AG09309 (cell line): ENCODE results near the gene RSF1.

ENCODE experiments used
- DNase-seq: peaks from one replicate; pipeline ENCODE4 v3.0.0-alpha.2; 2010; ENCODE audit warnings: low read depth
- H3K4me3 ChIP-seq: 2 replicates; pipeline ENCODE4 v1.5.1; 2011; ENCODE audit warnings: mild to moderate bottlenecking, low read depth, low read length, moderate library complexity; ENCODE audit not compliant: control insufficient read depth
- CTCF ChIP-seq: IDR thresholded peaks from 2 replicates; pipeline ENCODE4 v1.5.1; 2011; ENCODE audit warnings: mild to moderate bottlenecking, low read depth, low read length, inconsistent platforms; ENCODE audit not compliant: insufficient read depth, control insufficient read depth; ENCODE audit errors: missing control alignments

The RSF1 gene

GRCh38 chr11:77734890-77735289, 85.6 kb downstream of the RSF1 start:
- no peak for DNase-seq
- TF ChIP-seq CTCF = no peak
- H3K4me3 ChIP-seq = no peak overlapping the region

- DNase-seq = no peak
- no peak overlapping the region for H3K4me3 ChIP-seq
- TF ChIP-seq CTCF = no peak
Measured at GRCh38 chr11:77732143-77732542, 88.4 kb downstream of the RSF1 start.

- no peak for DNase-seq
- TF ChIP-seq CTCF = no peak
- no peak overlapping the region for H3K4me3 ChIP-seq
Measured at GRCh38 chr11:77730789-77731188, 89.7 kb downstream of the RSF1 start.

- DNase-seq = no peak
- H3K4me3 ChIP-seq = no peak overlapping the region
- TF ChIP-seq CTCF = no peak
Measured at GRCh38 chr11:77729063-77729462, 91.5 kb downstream of the RSF1 start.

GRCh38 chr11:77728203-77728786, 92.2 kb downstream of the RSF1 start:
- no peak for TF ChIP-seq CTCF
- no peak overlapping the region for H3K4me3 ChIP-seq
- DNase-seq = no peak

- H3K4me3 ChIP-seq = no peak overlapping the region
- TF ChIP-seq CTCF = no peak
- DNase-seq = no peak
Measured at GRCh38 chr11:77726524-77726923, 94.0 kb downstream of the RSF1 start.

GRCh38 chr11:77725433-77725832, 95.1 kb downstream of the RSF1 start:
- H3K4me3 ChIP-seq = no peak overlapping the region
- DNase-seq = no peak
- TF ChIP-seq CTCF = no peak
